Fibroblast of mammary gland (primary cell): ENCODE data around the gene KCNF1.
A peak's percentile ranks its signal among the peaks of the same experiment; 100 is the strongest.
"Not testable (repeated sequence)": the region's sequence is repeated elsewhere in the genome, so short reads cannot be mapped to it uniquely, and the experiment has no call there.

Experiments
- DNase-seq: peaks from one replicate; pipeline ENCODE4 v3.0.0-alpha.2; 2010; ENCODE audit warnings: low read depth
- H3K4me3 ChIP-seq: 2 replicates; pipeline ENCODE4 v1.5.1; 2011; ENCODE audit warnings: low read depth, mild to moderate bottlenecking, low read length, moderate library complexity; ENCODE audit not compliant: control insufficient read depth
- TF ChIP-seq, protein P1 (sequence below): conservative IDR thresholded peaks from 2 replicates; pipeline ENCODE4 v1.5.1; 2011; ENCODE audit warnings: low read depth, low read length, inconsistent platforms; ENCODE audit not compliant: control insufficient read depth, insufficient read depth

Gene KCNF1

DNA sequence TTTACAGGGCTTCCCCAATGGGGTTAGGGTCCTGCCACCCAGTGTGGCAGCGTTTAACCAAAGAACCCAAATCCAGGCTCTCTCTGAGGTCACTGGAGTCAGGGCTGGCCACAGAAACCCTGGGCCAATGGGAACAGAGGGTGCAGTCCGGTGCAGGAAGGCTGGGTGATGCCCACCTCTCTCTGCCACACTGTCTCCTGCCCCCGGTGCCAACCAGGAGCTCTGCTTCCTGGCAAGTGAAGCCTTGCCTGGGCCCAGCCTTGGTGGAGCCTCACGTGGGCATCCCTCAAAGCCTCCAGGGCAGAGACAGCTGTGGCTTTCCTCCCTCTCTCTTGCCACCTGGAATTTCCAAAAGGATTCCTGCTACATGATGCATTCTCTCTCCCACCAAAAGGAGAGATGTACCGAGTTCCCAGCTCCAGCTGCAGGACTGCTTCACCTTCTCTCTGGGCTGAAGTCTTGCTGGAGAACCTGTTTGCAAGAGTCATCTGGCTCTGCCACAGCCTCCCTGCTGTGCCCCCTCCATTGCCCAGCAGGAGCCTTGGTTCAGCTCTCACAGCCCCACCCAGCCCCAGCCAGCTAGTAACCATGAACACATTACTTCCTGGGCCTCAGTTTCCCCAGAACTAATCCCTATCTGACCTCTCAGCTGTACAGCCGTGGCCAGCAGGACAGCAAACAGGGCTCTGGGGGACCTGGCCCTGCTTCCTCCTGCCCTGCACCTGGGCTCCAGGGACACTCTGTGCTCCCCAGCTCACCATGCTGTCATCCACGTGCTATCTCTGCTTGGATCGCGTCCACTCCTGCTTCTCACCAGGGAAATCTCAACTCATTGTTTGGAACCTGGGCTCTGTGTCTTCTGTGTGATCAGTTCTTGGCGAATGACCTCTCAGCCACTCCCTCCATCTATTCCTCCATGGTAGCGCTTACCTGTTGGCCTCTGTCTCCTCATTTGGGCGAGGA lies 43.4 kb downstream of the KCNF1 start:
- TF ChIP-seq, protein P1, sequence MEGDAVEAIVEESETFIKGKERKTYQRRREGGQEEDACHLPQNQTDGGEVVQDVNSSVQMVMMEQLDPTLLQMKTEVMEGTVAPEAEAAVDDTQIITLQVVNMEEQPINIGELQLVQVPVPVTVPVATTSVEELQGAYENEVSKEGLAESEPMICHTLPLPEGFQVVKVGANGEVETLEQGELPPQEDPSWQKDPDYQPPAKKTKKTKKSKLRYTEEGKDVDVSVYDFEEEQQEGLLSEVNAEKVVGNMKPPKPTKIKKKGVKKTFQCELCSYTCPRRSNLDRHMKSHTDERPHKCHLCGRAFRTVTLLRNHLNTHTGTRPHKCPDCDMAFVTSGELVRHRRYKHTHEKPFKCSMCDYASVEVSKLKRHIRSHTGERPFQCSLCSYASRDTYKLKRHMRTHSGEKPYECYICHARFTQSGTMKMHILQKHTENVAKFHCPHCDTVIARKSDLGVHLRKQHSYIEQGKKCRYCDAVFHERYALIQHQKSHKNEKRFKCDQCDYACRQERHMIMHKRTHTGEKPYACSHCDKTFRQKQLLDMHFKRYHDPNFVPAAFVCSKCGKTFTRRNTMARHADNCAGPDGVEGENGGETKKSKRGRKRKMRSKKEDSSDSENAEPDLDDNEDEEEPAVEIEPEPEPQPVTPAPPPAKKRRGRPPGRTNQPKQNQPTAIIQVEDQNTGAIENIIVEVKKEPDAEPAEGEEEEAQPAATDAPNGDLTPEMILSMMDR, result no peak
- no peak overlapping the region for H3K4me3 ChIP-seq
- no peak for DNase-seq

DNA sequence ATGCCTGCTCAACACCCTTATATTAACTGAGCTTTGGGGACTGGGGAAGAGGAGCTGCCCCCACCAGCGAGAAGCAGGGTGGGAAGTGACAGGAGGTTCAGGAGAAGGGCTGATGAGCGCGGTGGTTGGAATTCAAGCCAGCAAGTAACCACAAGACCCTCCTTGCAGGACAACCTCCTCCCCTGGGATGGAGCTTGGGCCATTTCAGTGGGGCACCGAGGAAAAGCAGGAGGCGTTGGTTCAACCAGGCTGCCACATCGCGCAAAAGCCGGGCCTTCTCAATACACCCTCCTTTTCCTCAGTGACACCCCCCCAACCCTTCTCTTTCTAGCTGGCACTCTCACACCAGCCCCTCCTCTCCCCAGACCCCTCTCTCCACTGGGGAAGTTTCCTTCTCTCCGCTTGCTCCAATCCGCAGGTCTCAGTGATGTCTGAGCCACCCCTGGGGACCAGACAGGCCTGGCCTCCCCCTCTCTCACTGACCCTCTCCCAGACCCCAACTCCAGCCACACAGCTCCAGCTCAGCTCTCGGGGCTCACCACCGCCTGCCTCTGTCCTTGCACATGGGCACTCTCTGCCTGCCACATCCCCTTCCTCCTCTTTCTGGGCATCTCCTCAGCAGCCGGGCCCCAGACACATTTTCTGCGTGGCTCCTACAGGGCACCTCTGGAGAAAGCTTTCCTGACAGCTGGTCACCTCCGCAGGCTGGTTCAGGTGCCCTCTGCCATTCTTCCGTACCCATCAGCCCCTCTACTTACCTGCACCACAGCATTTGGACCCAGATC lies 44.5 kb downstream of the KCNF1 start:
- no peak for DNase-seq
- no peak overlapping the region for H3K4me3 ChIP-seq
- TF ChIP-seq, protein P1, result no peak

DNA sequence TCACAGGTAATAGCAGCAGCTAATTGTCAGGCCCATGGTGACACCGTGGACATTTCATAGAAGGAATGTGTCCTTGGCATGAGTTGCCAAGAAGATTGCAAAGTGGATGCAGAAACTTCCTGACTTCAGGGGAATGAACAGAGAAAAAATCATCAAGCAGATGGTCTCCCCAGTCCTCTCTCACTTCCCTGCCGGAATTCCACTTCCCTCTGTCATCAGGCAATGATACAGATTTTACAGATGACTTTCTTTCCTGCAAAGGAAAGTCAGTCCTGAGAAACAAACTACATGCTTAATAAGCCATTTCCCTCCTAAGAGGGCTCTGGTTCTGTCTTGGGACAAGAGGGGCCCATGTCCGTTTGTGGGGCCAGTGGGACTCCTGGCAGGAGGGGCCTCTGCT lies 45.7 kb downstream of the KCNF1 start:
- no peak overlapping the region for H3K4me3 ChIP-seq
- TF ChIP-seq, protein P1, result no peak
- DNase-seq, result no peak

DNA sequence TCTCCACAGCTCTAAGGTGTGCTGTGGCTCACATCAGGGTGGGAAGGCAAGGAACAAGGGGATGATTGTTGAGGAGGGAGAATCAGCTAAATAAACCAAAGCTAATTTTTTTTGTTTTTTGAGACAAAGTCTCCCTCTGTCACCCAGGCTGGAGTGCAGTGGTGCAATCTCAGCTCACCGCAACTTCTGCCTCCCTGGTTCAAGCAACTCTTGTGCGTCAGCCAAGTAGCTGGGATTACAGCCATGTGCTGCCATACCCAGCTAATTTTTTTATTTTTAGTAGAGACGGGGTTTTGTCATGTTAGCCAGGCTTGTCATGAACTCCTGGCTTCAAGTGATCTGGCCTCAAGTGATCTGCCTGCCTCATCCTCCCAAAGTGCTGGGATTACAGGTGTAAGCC lies 46.7 kb downstream of the KCNF1 start:
- not testable (repeated sequence) for H3K4me3 ChIP-seq
- DNase-seq, result peak; percentile 35

DNA sequence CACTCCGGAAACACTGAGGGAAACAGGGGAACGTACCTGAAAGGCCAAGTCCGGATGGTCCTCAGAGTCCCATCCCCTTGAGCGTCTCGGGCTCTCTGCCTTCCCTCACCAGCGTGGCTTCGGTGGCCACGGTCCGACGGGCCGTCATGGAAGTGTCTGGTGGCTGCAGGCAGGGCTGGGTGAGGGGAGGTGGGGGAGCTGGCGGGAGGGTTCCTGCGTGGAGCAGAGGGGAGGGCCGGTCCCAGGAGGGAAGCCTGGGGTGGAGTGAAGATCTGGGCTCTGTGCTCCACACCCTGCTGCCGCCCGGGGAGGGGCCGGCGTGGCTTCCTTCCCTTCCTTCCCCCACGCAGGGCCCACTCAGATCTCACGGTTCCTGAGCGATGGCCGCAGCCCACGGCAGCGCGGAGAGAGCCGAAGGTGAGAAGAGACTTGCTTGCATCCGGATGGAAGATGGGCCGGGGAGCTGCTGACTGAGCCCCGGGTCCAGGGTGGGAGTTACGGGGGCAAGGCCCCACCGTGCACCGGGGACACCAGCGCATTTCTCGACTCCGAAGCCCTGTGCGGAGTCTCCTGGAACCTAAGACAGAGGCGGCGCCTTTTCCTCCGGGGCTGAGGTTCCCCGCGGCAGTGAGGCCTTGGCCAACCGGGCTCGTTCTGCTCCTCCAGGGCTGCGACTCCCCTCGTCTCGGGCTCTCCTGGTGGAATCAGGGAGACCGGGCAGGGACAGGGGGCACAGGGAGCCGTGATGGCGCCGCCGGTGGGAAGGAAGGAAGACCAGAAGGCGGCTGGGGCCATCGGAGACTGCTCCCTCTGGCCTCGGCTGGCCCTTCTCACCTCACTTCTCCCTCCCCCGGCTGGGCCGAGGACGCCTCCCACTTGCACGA lies 49.1 kb downstream of the KCNF1 start:
- TF ChIP-seq, protein P1, result no peak
- DNase-seq, result no peak
- H3K4me3 ChIP-seq, result no peak overlapping the region

DNA sequence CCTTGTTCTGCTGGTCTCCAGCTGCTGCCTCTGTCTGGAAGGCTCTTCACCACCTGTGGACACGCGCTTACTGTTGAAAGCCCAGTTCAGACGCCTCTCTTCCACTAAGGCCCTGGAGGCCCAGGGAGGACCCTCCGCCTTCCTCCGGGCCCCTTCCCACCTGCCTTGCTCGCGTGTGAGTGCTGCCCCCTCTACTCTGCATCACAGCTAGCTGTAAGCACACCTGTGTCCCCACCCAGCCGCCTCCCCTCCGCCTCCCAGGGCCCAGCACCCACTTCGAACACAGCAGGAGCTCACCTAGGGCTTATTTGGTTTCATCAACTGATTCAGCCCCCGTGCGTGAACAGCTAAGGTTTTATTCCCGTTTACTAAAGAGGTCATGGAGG lies 49.7 kb downstream of the KCNF1 start:
- TF ChIP-seq, protein P1, result no peak
- DNase-seq, result no peak

More for the DNA sequence above, 49.7 kb downstream of the KCNF1 start:
- H3K4me3 ChIP-seq, result no peak overlapping the region
